Measurements from ENCODE around the gene SEMA3C.

The SEMA3C gene

GRCh38 chr7:80869821-80870751 lies 48.8 kb downstream of the SEMA3C start:
- TF ChIP-seq ZBTB7A (IDR thresholded peaks at IDR 0.05; ENCODE audit: low read depth), result no peak
- TF ChIP-seq USF1 (IDR thresholded peaks at IDR 0.05), result no peak
- TF ChIP-seq EGR1 (IDR thresholded peaks at IDR 0.05), result no peak
- no peak for TF ChIP-seq YY1 (IDR thresholded peaks at IDR 0.05; ENCODE audit: low read depth)
- TF ChIP-seq NFIC (IDR thresholded peaks at IDR 0.05), result no peak

GRCh38 chr7:80869106-80869784 lies 49.6 kb downstream of the SEMA3C start:
- TF ChIP-seq TCF12 (IDR thresholded peaks at IDR 0.05; ENCODE audit: low read depth) (no peak), NFIC (IDR thresholded peaks at IDR 0.05) (no peak), REST (IDR thresholded peaks at IDR 0.05; ENCODE audit: low read depth) (no peak), CREB1 (IDR thresholded peaks at IDR 0.05; ENCODE audit: low read depth) (no peak), YY1 (IDR thresholded peaks at IDR 0.05; ENCODE audit: low read depth) (no peak), MAX (IDR thresholded peaks at IDR 0.05) (no peak), TEAD4 (IDR thresholded peaks at IDR 0.05) (no peak), RAD21 (IDR thresholded peaks at IDR 0.05; ENCODE audit: low read depth) (no peak), USF1 (IDR thresholded peaks at IDR 0.05) (no peak), ZBTB7A (IDR thresholded peaks at IDR 0.05; ENCODE audit: low read depth) (no peak), EGR1 (IDR thresholded peaks at IDR 0.05) (no peak), FOXM1 (IDR thresholded peaks at IDR 0.05; ENCODE audit: borderline replicate concordance, low read depth) (no peak), EP300 (IDR thresholded peaks at IDR 0.05; ENCODE audit: borderline replicate concordance) (no peak), TAF1 (IDR thresholded peaks at IDR 0.05; ENCODE audit: low read depth) (no peak), CEBPB (IDR thresholded peaks at IDR 0.05) (no peak)

GRCh38 chr7:80868566-80868965 lies 50.3 kb downstream of the SEMA3C start:
- TF ChIP-seq EP300 (IDR thresholded peaks at IDR 0.05; ENCODE audit: borderline replicate concordance), result no peak
- TF ChIP-seq TAF1 (IDR thresholded peaks at IDR 0.05; ENCODE audit: low read depth), result no peak
- no peak for TF ChIP-seq YY1 (IDR thresholded peaks at IDR 0.05; ENCODE audit: low read depth)
- no peak for TF ChIP-seq EGR1 (IDR thresholded peaks at IDR 0.05)
- TF ChIP-seq CEBPB (IDR thresholded peaks at IDR 0.05), result no peak
- no peak for TF ChIP-seq CREB1 (IDR thresholded peaks at IDR 0.05; ENCODE audit: low read depth)
- TF ChIP-seq MAX (IDR thresholded peaks at IDR 0.05), result no peak
- TF ChIP-seq RAD21 (IDR thresholded peaks at IDR 0.05; ENCODE audit: low read depth), result no peak

- TF ChIP-seq NFIC (IDR thresholded peaks at IDR 0.05), result no peak
- TF ChIP-seq FOXM1 (IDR thresholded peaks at IDR 0.05; ENCODE audit: borderline replicate concordance, low read depth), result no peak
- no peak for TF ChIP-seq TCF12 (IDR thresholded peaks at IDR 0.05; ENCODE audit: low read depth)
- no peak for TF ChIP-seq TEAD4 (IDR thresholded peaks at IDR 0.05)
- no peak for TF ChIP-seq YY1 (IDR thresholded peaks at IDR 0.05; ENCODE audit: low read depth)
- no peak for TF ChIP-seq USF1 (IDR thresholded peaks at IDR 0.05)
- no peak for TF ChIP-seq EP300 (IDR thresholded peaks at IDR 0.05; ENCODE audit: borderline replicate concordance)
- no peak for TF ChIP-seq CREB1 (IDR thresholded peaks at IDR 0.05; ENCODE audit: low read depth)
- TF ChIP-seq ZBTB7A (IDR thresholded peaks at IDR 0.05; ENCODE audit: low read depth), result no peak
These were observed 58.3 kb downstream of the SEMA3C start for GRCh38 chr7:80860554-80860953.

- TF ChIP-seq ZBTB7A (IDR thresholded peaks at IDR 0.05; ENCODE audit: low read depth) (no peak), MAX (IDR thresholded peaks at IDR 0.05) (no peak; the same call in 1 of the 2 replicates), FOXM1 (IDR thresholded peaks at IDR 0.05; ENCODE audit: borderline replicate concordance, low read depth) (no peak), EGR1 (IDR thresholded peaks at IDR 0.05) (no peak), CEBPB (IDR thresholded peaks at IDR 0.05) (no peak), YY1 (IDR thresholded peaks at IDR 0.05; ENCODE audit: low read depth) (no peak)
These were observed 59.4 kb downstream of the SEMA3C start for GRCh38 chr7:80859272-80859970.

Data from Ishikawa (cell line).